Coronary artery (tissue), 2 donors: Measurements from ENCODE around the gene DOK6.

Experiments
- DNase-seq: peaks from one replicate; pipeline ENCODE4 v3.0.0-alpha.2; 2017; ENCODE audit warnings: low spot score
- H3K27ac ChIP-seq, 2 donors: fragments of 200-600 bp; sonication (generic); one replicate each; pipeline ENCODE4 v1.5.1; 2016 to 2019
- H3K4me3 ChIP-seq: fragments of 200-600 bp; sonication (generic); 2 replicates; pipeline ENCODE4 v1.5.1; 2016; ENCODE audit warnings: mild to moderate bottlenecking, moderate library complexity
- TF ChIP-seq, protein P1 (sequence below): fragments of 200-600 bp; sonication (generic); IDR thresholded peaks from one replicate; pipeline ENCODE4 v1.5.1; 2019; ENCODE audit warnings: antibody characterized with exemption

DOK6 gene

GRCh38 chr18:69717586-69717985 lies 316.9 kb downstream of the DOK6 start:
- no peak for DNase-seq
- Histone ChIP-seq H3K4me3 (no peak overlapping the region), H3K27ac (no peak overlapping the region)
- TF ChIP-seq, protein P1, sequence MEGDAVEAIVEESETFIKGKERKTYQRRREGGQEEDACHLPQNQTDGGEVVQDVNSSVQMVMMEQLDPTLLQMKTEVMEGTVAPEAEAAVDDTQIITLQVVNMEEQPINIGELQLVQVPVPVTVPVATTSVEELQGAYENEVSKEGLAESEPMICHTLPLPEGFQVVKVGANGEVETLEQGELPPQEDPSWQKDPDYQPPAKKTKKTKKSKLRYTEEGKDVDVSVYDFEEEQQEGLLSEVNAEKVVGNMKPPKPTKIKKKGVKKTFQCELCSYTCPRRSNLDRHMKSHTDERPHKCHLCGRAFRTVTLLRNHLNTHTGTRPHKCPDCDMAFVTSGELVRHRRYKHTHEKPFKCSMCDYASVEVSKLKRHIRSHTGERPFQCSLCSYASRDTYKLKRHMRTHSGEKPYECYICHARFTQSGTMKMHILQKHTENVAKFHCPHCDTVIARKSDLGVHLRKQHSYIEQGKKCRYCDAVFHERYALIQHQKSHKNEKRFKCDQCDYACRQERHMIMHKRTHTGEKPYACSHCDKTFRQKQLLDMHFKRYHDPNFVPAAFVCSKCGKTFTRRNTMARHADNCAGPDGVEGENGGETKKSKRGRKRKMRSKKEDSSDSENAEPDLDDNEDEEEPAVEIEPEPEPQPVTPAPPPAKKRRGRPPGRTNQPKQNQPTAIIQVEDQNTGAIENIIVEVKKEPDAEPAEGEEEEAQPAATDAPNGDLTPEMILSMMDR: no peak

- DNase-seq: no peak
- TF ChIP-seq, protein P1: no peak
- Histone ChIP-seq H3K27ac (no peak overlapping the region), H3K4me3 (no peak overlapping the region)
These were observed 318.3 kb downstream of the DOK6 start for GRCh38 chr18:69718912-69719547.

DNA sequence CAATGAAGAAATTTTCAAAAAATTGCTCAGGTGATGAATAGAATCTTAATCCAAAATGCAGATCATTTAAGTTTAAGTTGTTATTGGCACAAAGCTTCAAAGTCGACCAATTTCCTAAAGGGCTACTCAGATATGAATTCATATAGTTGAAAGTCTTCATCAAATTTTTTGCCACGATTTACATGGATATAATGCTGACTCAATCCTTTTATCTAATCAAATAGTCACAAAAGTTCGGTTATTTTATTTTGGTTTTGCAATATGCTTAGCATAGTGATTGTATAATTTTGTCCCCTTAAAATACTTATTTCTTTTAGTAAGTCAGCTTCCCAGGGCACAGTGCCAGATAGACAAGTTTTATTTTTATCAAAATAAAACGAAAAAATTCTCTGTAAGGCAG lies 319.7 kb downstream of the DOK6 start:
- TF ChIP-seq, protein P1: no peak

DNA sequence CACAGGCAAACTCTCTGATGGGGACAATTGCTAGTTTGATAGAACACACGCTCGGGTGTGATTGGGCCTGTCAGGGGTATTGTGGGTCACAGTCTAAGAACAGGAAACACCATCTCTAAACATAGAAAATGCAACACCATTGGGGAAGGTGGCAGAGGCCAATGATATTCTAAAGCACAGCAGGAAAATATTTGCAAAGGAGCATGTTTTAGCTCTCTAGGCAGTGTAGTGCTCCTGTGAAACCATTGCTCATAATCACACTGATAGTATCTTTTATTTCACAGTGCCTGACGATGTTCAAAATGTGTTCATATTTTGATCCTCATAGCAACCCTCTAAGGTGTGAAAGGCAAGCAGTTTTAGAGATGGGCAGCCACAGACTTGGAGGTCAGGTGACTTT lies 322.7 kb downstream of the DOK6 start:
- no peak for DNase-seq
- no peak overlapping the region for H3K4me3 ChIP-seq

More for the DNA sequence above, 319.7 kb downstream of the DOK6 start:
- Histone ChIP-seq H3K4me3 (no peak overlapping the region), H3K27ac (no peak overlapping the region)
- no peak for DNase-seq

GRCh38 chr18:69725009-69725408 lies 324.3 kb downstream of the DOK6 start:
- TF ChIP-seq, protein P1: no peak
- H3K27ac ChIP-seq: no peak overlapping the region
- no peak for DNase-seq
- H3K4me3 ChIP-seq: no peak overlapping the region

More for the DNA sequence above, 322.7 kb downstream of the DOK6 start:
- H3K27ac ChIP-seq: no peak overlapping the region
- TF ChIP-seq, protein P1: no peak

GRCh38 chr18:69725855-69726508 lies 325.3 kb downstream of the DOK6 start:
- TF ChIP-seq, protein P1: no peak
- H3K27ac ChIP-seq: no peak overlapping the region
- no peak for DNase-seq
- H3K4me3 ChIP-seq: no peak overlapping the region
